GM11168 (cell line): ENCODE data around the gene DNER.

ENCODE experiments used
- in situ Hi-C: fragments of 300-500 bp; cut with MboI; formaldehyde crosslinking; loops from one replicate; pipeline ENCODE4 v1.12.0; 2022; ENCODE audit warnings: low sequenced_read_pairs; ENCODE audit not compliant: unreplicated experiment

DNER gene

DNA sequence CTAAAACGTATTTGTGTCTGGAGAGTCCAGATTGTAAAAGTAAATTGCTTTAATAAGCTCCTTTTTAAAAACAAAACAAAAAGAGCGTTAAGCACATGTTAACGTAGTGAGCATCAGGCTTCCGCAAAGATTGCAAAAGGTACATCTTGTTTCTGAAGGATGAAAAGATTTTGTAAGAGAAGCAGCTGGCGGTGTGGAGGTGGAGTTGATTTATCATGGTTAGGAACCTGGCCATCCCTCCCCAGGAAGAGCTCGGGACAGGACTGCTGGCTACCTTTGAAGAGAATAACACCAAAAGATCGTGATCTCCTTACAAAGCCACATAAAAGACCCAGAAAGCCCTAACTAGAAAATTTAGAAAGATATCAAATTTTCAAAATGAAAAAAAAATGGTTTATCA is 132.2 kb downstream of the DNER start:
- in situ Hi-C loops, result no loop called here

DNA sequence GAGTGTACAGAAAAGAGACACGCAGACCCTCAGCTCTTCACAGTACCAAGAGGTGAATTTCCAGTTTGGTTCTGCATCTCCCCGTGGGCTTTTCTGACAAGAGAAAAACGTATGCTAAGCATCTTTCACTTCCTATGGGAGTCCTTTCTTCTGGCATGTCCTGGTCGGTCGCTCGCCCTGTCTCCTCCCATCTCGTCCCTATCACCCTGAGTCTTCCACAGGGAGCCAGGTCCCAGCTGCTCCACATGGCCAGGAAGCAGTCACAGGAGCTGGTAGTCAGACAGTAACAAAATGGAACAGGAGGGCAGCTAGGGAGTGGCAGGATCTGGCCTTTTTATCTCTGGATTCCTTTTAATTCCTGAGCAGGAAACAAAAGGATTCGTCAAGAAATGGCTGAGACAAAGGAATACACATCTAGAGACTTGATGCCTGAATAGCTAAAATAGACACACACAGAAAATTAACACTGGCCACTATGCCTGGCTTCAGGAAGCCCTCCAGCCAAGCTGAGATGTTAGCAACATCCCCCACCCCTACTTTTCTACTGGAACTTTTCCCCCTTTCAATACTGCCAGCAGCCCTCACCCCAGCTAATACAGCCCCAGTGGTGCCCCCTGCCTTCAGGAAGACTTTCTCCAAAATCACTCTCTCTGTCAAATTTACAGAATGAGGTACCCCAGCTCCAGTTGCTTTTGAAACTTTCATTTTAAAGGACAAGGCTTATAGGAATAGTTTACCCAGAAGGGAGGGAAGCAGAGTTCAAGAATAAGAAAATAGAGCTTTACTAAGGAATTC is 136.1 kb downstream of the DNER start:
- in situ Hi-C loops, result no loop called here

DNA sequence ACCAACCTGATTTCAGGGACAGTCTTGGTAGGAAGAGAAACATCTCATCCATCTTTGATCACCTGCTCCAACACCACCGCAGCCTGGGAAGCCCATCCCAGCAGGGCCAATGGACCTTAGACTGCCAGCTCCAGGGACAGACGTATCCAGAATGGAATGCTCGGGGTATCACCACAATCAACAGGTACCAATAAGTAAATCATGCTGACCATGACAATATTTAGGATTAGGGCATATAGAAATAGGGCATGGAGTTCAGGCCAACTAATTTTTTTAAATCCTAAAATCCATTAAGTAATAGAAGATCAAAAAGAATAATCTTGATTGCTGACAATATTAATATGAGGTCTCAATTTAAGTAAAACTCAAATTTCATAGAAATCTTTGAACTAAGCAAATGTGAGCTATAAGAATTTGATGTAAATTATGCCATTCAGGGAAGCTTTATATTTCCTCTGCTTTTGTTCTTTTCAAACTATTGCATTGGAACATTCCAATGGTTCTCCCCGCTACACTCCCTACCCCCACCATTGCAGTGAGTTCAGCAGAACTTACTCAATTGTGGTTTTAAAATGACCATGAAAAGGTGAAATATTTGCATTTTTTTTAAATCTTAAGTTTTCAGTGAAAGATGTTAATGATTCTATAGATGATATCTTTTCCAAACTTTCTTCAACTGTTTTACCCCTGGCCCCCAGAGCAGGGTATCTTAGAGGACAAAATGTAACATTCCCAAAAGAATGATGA is 138.6 kb downstream of the DNER start:
- in situ Hi-C loops, result no loop called here

GRCh38 chr2:229572507-229573271 is 141.7 kb downstream of the DNER start:
- in situ Hi-C loops, result no loop called here

GRCh38 chr2:229571243-229571642 is 143.1 kb downstream of the DNER start:
- in situ Hi-C loops, result no loop called here

DNA sequence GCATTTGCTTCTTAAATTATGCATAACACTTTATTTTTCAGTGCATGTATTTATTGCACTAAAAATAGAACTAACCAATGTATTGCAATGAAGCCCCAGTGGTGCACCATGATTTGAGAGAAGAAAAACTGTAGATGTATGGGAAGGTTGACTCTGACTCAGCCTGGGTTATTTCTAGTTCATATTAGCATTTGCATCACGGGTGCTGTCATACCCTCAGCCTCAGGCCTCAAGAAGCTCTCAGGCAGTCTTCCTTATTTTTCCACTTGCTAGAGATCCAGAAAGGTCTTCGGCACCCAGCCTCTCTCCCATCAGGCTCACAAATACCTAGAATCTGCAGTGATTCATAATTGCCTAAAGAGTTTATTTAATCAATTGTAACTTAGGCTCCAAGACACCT is 148.0 kb downstream of the DNER start:
- in situ Hi-C loops, result no loop called here

DNA sequence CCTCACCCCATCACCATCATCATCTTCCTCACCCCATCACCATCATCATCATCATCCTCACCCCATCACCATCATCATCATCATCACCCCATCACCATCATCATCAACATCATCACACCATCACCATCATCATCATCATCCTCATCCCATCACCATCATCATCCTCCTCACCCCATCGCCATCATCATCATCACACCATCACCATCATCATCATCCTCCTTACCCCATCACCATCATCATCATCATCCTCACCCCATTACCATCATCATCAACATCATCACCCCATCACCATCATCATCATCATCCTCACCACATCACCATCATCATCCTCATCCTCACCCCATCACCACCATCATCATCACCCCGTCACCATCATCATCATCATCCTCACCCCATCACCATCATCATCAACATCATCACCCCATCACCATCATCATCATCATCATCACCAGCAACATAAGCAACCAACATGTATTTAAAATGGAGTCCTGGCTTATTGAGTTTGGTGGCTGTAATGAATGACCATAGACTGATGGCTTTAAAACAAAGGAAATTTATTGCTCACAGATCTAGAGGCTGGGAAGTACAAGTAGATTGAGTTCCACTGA is 150.0 kb downstream of the DNER start:
- in situ Hi-C loops, result no loop called here

DNA sequence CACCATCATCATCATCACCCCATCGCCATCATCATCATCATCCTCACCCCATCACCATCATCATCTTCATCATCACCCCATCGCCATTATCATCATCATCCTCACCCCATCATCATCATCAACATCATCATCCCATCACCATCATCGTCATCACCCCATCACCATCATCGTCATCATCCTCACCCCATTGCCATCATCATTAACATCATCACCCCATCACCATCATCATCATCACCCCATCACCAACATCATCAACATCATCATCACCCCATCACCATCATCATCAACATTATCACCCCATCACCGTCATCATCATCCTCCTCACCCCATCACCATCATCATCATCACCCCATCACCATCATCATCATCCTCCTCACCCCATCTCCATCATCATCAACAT is 151.0 kb downstream of the DNER start:
- in situ Hi-C loops, result no loop called here

GRCh38 chr2:229562472-229563127 is 151.8 kb downstream of the DNER start:
- in situ Hi-C loops, result no loop called here

- in situ Hi-C loops, result no loop called here
Observed at GRCh38 chr2:229559986-229560385, 154.4 kb downstream of the DNER start.

DNA sequence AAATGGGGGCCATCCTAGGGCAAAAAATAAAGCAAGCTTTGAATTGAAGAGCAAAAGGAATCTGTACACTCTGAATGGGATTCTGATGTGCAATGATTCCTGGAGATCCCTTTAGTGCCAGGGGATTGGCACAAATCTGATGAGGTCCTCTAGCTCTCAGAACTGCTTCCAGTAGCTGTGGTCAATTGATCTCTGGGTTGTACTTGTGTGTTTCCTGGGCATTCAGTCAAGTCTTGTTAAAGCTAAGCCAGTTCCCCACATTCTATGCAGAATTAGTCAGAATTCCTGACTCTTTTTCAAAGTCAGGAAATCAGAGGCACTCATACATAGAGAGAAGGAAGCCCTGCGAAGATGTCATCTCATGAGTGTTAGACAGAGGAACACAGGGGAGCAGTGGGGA is 161.3 kb downstream of the DNER start:
- in situ Hi-C loops, result no loop called here

DNA sequence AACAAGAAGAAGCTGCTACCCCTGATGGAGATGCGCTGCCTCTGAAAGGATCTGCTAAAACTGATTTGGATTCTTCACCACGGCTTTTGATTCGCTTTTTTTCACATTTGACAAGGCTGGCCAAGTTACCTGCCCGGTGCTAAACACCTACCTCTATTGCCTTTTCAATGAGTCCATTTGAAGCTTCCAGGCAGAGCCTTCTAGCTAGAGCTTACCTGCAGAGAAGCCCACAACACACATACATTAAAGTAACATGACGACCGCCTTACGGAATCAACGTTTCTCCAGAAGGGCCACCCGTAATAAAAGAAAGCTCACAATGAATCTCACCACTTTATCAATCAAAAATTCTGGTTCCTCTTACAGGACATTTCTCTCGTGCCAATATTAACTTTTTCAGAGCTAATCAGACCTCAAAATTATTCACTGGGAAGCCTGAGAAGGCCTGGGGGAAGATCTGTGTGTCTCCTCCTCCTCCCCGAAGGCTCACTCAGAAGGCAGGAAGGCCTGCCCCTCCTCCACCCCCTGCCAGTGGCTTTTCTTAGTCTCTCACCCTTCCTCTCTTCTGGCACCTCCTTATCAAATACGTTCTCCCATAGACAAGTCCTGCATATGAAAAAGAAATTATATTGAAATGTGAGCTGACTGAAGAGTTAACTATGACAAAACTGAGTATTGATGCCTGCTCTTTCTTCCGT is 171.0 kb downstream of the DNER start:
- in situ Hi-C loops, result no loop called here

DNA sequence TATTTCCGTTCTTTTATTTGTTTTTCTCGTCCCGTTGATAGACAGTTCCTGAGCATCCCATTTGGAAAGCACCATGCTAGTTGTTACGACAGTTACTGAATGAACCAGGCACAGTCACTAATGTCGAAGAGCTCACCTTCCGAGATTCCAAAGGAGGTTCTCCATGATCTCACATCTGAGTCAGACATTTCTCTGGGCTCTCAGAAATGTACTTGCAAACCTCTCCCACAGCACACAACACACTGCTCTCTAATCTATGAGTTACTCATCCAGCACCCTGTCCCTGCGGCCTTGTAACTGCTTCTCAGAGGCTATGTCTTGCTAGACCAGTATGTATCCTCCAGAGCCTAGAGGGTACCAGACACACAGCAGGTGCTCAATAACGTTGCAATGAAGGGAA is 174.7 kb downstream of the DNER start:
- in situ Hi-C loops, result no loop called here

DNA sequence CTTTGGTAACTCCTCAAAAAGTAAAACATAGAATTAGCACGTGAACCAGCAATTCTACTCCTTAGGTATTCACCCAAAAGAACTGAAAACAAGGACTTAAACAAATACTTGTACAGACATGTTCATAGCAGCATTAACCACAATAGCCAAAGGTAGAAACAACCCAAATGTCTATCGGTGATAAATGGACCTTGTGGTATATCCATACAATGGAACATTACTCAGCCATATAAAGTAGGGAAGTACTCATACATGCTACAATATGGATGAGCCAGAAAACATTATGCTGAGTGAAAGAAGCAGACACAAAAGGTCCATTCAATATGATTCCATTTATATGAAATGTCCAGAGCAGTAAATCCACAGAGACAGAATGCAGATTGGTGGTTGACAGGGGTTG is 182.8 kb downstream of the DNER start:
- in situ Hi-C loops, result no loop called here

GRCh38 chr2:229530434-229530833 is 183.9 kb downstream of the DNER start:
- in situ Hi-C loops, result no loop called here

- in situ Hi-C loops, result no loop called here
Observed at GRCh38 chr2:229528846-229529245, 185.5 kb downstream of the DNER start.

- in situ Hi-C loops, result no loop called here
Observed at GRCh38 chr2:229526951-229527350, 187.4 kb downstream of the DNER start.

DNA sequence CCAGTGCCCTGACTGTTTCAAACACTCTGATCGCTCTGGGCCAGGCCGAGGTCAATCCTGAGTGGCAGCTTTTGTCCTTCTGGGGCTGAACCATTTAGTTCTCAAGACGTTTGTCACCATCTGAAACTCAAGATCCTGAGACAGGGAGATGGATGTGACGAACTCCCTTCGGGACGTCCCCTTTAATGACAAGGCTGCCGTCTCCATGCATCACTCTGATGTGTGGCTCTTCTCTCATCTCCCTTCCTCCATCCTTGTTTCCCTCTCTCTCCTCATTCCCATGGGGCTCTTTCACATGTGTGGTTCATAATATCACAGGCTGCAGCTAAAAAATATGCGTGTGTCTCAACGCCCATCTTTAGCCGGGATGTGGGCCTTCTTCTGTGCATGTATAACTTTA is 189.6 kb downstream of the DNER start:
- in situ Hi-C loops, result no loop called here

GRCh38 chr2:229523663-229524062 is 190.7 kb downstream of the DNER start:
- in situ Hi-C loops, result no loop called here

DNA sequence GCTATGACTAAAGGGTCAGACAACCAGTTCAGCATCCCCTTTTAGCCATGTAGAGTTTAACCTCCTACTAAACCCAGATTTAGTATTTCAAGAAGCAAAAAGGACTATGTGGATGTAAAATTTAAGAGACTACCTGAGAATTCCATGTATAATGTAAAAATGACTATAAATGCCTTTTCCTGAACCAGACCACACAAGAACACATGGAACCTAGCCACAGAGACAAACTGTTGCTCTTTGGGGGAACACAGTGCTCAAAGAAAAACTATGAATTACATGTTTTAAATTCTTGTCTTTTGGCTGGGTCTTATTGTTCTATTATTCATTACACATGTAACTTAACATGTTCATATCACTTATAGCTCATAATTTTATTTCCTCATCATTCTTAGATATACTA is 192.8 kb downstream of the DNER start:
- in situ Hi-C loops, result no loop called here
